GM18870 (cell line): Measurements from ENCODE around the gene COPG2.
A peak's percentile ranks its signal among the peaks of the same experiment; 100 is the strongest.
"Not testable (repeated sequence)": the region's sequence is repeated elsewhere in the genome, so short reads cannot be mapped to it uniquely, and the experiment has no call there.

ENCODE experiments used
- ATAC-seq: cut with Tn5 transposase; IDR thresholded peaks from one replicate; pipeline ENCODE4 v1.9.1; 2021; ENCODE audit warnings: moderate library complexity; ENCODE audit not compliant: unreplicated experiment

Gene COPG2

GRCh38 chr7:130654850-130655249 lies 13.7 kb downstream of the COPG2 start:
- no peak for ATAC-seq

- ATAC-seq: no peak
Observed at GRCh38 chr7:130650611-130651120, 17.9 kb downstream of the COPG2 start.

GRCh38 chr7:130649004-130649790 lies 19.4 kb downstream of the COPG2 start:
- peak; percentile 73 for ATAC-seq

- ATAC-seq: peak; percentile 25
Observed at GRCh38 chr7:130648580-130648979, 20.0 kb downstream of the COPG2 start.

GRCh38 chr7:130642383-130642782 lies 26.2 kb downstream of the COPG2 start:
- ATAC-seq: no peak

GRCh38 chr7:130641497-130641896 lies 27.1 kb downstream of the COPG2 start:
- ATAC-seq: no peak

- ATAC-seq: no peak
Observed at GRCh38 chr7:130641040-130641439, 27.5 kb downstream of the COPG2 start.

- ATAC-seq: no peak
Observed at GRCh38 chr7:130639388-130639787, 29.2 kb downstream of the COPG2 start.

GRCh38 chr7:130632111-130632510 lies 36.4 kb downstream of the COPG2 start:
- no peak for ATAC-seq

GRCh38 chr7:130628901-130629300 lies 39.6 kb downstream of the COPG2 start:
- ATAC-seq: no peak

- no peak for ATAC-seq
Observed at GRCh38 chr7:130627775-130628174, 40.8 kb downstream of the COPG2 start.

- no peak for ATAC-seq
Observed at GRCh38 chr7:130622866-130623265, 45.7 kb downstream of the COPG2 start.

- ATAC-seq: no peak
Observed at GRCh38 chr7:130615583-130615982, 53.0 kb downstream of the COPG2 start.

GRCh38 chr7:130614449-130614848 lies 54.1 kb downstream of the COPG2 start:
- no peak for ATAC-seq

GRCh38 chr7:130611218-130611617 lies 57.3 kb downstream of the COPG2 start:
- ATAC-seq: no peak

GRCh38 chr7:130607066-130607465 lies 61.5 kb downstream of the COPG2 start:
- ATAC-seq: not testable (repeated sequence)

- no peak for ATAC-seq
Observed at GRCh38 chr7:130606161-130606560, 62.4 kb downstream of the COPG2 start.

- no peak for ATAC-seq
Observed at GRCh38 chr7:130598056-130598455, 70.5 kb downstream of the COPG2 start.

- no peak for ATAC-seq
Observed at GRCh38 chr7:130595986-130596385, 72.6 kb downstream of the COPG2 start.

- no peak for ATAC-seq
Observed at GRCh38 chr7:130593033-130593432, 75.5 kb downstream of the COPG2 start.

- ATAC-seq: not testable (repeated sequence)
Observed at GRCh38 chr7:130591464-130591863, 77.1 kb downstream of the COPG2 start.

GRCh38 chr7:130585932-130586331 lies 82.6 kb downstream of the COPG2 start:
- not testable (repeated sequence) for ATAC-seq

- ATAC-seq: not testable (repeated sequence)
Observed at GRCh38 chr7:130575110-130575509, 93.4 kb downstream of the COPG2 start.
